CD4-positive, alpha-beta T cell treated with Interferon alpha-2 for 1 hour (primary cell): ENCODE data around the gene C11orf58.

Experiments used
- DNase-seq, 2 donors: peaks; one replicate each; pipeline ENCODE4 v3.0.0-alpha.2; 2020 to 2022

Gene C11orf58

DNA sequence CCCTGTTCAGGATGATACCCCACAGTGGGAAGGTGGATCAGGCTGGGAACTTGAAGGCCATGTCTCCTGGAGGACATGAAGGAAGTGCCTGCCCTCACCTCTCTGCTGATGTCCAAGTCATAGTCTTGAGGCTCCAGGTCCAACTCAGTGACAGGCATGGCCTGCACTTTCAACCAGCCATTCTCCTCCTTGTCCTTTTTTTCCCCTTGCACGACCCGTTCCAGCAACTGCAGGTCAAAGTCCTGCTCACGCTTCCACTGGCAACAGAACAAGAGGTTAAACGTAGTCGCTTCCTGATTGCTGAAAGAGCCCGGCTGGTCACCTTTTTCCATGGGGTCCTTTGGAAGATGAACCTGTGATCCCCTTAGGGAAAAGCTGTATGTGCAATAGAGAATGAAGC is 47.7 kb downstream of the C11orf58 start:
- no peak for DNase-seq

DNA sequence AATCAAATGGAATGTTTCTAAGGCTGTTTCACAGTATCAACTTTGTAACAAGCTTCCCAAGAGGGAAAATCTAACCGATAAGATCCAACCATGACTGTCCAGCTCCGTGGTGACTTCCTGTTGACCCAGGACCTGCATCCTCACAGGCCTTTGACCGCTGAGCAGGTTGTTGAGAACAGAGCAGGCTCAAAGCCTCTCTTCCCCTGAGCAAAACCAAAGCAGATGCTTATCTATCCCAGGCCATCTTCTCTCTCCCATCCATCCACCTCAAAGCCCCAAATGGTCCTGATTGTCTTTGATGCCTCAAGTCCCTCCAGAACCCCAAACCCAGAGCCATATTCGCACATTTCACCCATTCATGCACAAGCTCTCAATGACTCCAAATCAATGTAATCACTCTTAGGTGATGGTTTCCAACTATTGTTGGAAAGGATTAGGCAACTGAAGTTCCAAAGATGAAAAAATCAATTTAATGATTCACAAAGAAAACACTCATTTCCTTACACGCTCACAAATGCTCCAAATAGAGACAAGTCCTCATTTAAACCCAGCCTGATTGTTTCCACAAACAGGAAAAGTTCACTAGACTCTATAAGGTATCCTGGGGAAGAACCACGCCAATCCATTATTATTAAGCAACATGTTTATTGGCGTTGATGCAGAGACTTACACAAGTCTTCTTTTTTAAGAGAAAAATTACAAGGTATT is 48.7 kb downstream of the C11orf58 start:
- DNase-seq, result no peak

DNA sequence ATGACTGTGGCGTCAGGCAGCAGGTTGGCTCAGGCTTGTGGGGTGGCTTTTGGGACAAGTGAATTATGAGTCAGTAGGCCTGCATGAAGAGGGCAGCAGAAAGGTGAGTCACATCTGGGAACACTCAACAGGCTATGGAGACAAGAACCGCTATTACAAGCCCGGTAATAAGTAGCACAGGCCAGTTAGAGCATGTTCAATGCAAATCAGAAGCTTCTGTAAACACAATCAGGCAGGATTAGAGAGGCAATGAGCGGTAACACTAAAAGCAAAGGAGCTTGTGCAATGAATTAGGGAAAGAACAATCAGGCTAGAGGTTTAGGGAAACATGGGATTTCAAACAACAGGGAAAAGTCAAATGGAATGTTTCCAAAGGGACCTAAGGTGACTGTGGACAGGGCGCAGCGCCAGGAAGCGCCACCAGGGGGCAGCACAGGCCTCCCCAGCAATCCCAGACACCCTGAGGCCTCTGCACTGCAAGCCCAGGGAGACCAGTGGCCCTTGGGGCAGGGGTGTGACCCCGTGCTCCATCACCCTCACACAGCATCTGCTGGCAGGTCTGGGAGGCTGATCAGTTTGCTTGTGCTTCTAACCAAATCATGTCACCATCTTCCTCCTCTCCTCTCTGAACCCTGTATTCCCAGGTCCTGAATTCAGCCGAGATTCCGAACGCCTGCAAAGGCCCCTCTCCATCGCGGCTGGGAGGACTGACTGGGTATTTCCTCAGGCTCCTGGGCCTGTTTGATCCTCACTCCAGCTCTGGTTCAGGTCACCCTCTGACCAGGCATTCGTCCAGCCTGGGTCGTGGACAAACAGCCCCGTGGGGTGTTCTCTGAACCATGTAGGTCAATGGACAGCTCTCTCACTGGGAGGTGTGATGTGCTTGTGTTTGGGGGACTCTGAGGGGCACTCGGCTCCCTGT is 50.0 kb downstream of the C11orf58 start:
- DNase-seq, result peak; percentile 48 to 56

DNA sequence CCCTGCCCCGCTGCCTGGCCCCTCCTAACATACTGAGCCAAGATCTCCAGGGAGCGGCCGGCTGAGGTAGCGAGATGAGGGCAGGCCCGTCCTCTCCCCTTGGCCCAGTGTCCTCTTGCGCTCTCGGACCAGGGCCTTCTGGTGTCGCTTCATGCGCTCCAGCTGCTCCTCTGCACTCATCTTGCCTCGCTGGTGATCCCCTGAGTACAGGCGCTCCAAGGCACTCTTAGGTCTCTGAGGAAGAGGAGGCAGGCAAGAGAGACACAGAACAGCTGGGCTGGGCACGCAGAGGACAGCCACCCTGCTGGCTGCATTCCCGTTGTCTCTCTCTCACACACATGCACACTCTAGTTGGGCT is 50.6 kb downstream of the C11orf58 start:
- DNase-seq, result no peak

DNA sequence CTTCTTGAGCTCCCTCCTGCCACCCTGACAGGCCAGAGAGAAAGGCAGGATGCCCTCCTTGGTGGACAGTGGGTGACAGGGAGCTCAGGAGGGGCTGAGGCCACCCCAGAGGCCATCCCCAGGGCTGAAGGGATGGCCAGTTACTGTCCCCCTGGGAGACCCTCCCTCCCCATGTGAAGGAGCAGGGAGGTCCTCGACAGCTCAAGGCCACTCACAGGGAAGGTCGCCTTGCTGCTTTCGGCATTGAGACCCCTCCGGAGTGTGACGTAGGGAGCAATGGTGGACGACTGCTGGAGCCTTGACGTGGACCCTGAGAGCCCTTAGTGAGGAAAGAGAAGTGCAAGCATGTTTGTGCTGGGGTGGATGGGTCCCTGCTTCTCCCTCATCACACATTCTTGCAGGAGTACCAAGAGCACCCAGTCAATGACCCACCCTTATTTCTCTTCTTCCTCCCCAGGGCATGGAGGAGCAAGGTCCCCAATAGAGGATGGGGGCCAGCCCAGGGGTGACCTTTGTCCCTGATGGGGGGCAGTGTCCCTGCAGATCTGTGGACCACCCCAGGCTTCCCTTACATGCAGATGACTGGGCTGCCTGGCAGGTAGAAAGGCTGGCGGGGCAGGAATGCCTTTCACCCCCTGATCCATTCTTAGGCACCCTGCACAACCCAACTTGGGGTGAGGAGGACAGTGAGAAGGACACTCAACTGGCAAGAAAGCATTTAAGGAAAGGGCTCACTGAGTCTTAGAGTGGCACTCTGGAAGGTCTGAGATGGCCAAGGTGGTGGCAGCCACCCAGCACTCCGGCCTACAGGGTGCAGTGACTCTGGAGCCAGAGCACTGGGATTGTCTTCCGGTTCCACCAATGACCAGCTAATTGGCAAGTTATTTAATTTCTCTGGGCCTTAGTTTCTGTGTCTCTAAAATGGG is 51.4 kb downstream of the C11orf58 start:
- no peak for DNase-seq

DNA sequence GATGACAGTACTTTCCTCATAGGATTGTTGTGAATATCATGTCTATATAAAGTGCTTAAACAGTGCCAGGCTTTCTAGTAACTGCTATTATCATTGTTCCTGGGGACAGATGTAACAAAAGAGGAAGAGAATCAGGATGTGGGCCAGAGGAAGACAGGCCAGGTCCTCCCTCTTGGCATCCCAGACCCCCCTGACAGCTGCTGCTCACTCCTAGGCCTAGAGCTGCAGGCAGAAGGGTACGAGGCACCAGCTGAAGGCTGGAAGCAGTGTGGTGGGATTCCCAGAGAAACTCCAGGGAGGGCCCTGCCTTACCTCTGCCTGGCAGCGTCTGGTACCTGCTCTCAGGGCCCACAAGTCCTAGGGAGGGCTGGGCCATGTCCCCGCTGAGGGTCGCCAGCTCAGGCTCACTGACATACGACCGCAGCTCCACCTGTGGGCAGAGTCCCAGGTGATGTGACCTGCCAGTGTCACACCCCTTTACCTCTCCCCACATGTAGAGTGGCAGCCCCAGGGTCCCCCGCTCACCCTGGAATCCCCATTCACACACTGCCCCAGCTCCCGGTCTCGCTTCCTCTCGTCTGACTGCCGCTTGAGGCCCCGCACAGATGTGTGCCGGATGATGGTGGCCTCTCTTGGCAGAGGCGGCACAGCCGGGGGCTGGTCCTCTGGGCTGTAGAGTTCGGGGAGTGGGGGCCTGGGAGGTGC is 52.2 kb downstream of the C11orf58 start:
- DNase-seq, result no peak

DNA sequence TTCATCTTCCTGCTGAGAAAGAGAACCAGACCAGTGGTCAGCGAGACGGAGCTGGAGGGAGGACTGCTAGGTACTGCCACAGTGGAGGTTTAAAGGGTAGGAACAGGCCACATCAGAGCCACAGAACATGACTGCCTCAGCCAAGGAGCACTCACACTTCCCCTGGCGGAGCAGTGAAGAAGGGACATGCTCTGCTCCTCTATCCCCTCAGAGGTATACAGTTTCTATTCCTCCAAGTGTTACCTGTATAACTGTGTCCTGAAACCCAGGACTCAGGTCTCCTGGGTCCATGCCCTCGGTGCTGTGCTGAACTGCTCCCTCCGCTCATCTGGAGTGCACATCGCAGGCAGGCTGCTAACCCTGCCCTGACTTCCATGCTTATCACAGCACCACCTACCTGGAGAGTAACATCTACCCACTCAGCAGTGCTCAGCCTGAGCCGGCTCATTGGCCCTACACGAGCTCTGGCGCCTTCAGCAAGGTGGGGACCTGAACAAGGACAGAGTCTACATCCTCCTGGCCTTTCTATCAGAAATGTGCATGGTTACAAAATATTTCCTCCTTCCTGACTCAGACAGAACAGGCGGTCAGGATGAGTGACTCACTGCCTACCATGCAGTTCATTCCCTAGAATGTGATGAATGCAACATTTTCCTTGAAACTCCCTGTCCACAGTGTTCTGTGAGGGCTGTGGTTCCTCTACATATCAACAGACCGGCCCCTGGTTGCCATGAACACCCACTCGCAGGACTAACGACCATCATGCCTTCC is 52.9 kb downstream of the C11orf58 start:
- DNase-seq, result peak in 1 of 2 donors; percentile 59

DNA sequence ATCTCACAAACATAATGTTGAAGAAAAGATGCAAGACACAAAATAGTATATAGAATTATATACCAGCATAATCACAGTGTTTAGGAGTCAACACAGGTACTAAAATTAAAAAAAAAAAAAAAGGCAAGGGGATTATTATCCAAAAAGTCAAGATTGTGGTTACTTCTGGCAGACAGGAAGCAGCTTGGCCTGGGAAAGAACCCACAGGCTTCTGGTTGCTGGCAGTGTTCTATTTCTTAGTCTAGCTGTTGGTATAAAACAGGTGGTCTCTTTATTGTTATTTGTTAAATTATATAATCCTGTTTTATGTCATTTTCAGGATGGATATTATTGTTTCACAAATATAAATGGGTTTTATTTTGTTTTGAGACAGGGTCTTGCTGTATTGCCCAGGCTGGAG is 54.0 kb downstream of the C11orf58 start:
- no peak for DNase-seq

DNA sequence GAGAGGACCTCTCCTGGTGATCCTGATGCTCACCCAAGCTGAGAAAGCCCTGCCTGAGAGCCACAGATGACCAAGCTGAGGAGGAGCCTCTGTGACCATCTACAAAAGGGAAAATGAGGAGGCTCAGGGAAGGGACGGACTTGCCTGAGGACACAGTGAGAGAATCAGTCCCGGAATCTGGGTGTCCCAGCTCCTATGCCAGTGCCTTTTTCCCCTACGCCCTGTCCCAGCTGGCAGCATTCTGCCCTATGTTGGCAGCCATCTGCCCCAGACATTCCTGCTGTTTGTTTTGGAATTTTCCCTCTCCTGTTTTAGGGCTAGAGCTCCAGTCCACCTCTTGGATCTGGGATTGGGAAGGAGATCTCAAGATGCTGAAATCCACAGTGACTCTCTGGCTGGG is 54.6 kb downstream of the C11orf58 start:
- DNase-seq, result no peak

DNA sequence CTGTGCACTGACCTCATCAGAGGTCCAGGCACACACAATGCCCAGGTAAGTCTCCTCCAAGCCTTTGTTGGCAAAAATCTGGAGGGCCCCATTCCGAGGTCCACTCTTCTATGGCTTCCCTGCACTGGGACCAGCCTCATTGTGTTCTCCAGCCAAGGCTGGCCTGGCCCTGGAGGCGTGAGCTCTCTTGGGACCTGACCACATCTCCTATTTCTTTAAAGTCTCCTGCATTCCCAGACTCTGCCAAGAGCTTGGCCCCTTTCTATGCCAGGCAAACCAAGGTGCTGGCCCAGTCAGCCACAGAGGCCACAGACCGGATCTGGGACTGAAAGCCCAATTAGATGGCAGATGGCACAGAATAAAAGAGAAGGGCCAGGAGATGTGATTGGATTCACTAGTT is 55.1 kb downstream of the C11orf58 start:
- no peak for DNase-seq

DNA sequence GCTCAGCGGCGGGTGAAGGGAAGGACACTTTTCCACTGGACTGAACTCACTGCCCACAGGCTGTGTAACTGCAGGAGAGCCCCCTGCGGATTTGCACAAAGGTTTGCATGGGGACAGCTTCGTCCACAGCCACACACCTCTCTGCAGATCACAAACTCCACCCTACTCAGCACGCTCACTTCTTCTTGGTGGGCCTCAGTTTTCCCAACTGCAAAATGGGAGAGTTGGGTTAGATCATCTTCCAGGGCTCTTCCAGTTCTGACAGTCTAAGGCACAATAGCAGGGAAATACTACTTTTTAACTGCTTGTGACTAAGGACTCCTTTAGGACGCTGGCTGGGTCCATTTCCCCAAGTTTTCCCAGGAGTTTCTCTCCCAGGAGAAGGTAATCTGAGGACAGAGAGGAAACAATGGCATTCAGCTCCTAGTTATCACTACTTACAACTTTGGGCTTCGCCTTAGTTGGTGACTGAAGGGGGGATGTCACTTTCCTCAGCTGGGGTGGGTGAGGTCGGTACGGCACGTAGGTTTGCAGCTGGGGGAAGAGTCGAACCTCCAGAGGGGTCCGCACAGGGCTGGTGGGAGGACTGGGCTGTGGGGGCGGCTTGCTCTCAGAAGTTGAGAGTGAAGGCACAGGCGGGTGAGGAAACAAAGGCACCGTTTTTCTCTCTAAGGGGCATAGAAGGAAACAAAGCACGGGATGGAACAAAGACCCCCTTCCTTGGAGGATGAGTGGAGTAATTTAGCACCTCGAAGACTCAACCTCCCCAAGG is 55.8 kb downstream of the C11orf58 start:
- DNase-seq, result no peak

DNA sequence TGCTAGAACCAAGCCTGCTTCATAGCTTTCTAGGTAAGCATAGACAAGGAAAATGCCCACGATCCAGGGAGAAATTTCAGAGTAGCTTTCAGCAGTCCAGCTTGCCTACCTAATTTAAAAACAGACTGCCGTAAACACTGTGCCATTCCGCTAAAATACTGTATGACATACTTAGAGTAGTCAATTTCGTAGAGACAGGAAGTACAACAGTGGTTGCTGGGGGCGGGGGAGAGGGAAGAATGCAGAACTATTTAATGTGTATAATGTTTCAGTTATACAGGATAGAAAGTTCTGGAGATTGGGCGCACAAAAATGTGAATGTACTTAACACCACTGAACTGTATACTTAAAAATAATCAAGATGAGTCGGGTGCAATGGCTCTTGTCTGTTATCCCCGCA is 56.7 kb downstream of the C11orf58 start:
- peak; percentile 14 to 39 for DNase-seq

DNA sequence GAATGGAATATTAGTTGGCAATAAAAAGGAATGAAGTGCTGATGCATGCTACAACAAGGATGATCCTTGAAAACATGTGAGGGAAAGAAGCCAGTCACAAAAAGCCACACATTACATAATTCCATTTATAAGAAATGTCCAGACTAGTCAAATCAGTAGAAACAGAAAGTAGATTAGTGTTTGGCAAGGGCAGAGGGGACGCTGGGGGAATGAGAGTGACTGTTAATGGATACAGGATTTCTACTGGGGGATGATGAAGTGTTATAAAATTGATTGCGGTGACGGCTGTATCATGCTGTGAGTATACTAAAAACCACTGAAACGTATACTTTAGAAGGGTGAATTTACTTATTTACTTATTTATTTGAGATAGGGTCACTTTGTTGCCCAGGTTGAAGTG is 57.9 kb downstream of the C11orf58 start:
- no peak for DNase-seq

DNA sequence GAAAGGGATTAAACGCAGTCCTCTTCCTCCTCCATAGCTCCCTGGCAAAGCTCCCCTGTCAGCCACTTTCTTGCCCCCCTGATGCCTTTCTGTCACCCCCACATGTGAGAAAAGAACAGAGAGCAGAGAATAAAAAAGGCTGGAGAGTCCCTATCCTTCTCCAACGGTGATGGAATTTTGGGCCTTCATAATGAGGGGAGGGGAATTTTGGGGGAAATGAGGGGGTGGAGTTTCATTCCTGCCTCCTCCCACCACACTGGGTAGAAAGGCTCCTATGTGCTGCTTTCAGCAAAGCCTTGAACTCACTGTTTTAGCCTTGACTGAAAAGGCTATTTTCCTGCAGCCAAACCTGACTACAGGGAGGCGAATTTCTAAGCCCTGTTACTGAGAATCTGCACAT is 59.3 kb downstream of the C11orf58 start:
- no peak for DNase-seq

DNA sequence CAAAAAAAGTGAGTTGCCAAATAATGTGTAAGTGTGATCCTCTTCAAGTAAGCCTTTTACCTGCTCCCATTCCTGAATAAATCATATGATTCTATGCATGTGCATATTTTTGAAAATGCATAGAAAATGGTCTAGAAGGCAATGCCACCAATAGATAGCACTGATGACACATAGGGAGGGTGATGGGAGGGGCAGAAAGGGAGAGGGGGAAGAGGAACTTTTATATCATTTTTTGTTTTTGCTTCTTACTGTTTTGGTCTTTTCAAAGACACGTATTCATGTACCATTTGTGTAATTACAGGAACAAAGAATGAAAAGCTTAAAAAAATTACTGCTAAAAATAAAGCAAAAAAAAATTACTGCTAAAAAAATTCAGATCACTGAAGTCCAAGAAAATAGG is 60.8 kb downstream of the C11orf58 start:
- DNase-seq, result no peak

DNA sequence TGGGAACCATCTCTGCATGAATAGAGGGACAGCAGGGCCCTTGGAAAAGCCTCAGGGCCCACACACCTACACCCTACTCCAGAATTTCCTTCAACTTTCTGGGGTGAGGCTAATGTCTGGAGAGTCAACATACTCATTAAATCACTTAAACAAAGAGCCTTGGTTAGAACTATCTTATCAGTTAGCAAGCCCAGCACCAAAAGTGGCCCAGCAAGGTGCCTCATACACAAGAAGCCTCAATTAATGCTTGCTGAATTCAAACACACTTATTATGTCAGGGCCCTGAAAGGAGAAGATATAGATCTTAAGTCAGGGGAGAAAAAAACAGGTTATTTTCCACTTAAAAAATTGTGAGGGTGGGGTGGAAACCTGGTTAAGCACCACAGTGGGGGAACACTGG is 61.4 kb downstream of the C11orf58 start:
- DNase-seq, result no peak

DNA sequence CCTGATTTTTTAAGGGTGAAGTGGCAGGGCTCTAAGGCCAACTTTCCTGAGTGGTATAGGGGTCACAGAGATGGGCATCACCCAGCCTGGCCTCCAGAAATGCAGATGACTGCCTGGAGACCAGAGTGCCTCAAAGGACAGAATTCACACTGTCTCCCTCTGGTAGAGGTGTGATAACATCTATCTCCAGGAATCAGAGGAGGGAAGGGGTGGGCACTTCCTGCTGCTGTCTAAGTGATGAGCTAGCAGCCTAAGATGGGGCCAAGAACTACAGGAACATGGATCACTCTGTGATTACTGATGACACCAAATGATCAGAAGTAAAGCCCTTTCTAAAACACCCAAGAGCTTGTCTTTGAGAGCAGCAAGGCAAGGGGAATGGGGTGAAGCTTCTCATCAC is 61.9 kb downstream of the C11orf58 start:
- no peak for DNase-seq

DNA sequence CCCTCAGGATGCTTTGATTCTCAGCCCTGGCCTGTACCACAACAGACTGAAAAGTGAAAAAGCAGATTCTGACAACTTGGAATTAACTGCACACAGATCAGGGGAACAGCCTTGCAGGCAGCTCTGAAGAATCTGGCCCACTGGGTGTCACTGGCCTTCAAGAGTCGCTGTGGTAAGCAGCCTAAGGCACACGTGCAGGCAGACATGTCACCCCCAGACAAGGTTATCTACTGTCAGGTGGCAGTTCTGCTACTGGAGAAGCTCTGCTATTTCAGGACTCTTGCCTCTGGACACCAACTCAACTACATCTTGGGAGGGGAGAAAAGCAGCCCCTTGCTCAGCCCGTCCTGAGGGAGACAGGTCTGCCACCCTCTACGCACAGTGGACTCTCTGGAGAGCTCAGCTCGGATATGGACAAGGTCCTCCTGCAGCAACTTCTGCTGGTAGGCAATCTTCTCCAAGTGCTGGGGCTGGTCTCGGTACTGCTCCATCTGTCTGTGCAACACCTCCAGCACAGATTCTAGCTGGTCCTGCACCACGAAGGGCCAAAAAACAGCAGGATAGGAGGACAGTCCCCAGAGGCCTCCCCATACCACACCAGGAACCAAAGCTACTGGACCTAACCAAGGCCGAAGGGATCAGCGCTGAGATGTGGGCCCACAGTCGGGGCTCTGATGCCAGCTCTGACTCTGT is 63.0 kb downstream of the C11orf58 start:
- DNase-seq, result no peak

DNA sequence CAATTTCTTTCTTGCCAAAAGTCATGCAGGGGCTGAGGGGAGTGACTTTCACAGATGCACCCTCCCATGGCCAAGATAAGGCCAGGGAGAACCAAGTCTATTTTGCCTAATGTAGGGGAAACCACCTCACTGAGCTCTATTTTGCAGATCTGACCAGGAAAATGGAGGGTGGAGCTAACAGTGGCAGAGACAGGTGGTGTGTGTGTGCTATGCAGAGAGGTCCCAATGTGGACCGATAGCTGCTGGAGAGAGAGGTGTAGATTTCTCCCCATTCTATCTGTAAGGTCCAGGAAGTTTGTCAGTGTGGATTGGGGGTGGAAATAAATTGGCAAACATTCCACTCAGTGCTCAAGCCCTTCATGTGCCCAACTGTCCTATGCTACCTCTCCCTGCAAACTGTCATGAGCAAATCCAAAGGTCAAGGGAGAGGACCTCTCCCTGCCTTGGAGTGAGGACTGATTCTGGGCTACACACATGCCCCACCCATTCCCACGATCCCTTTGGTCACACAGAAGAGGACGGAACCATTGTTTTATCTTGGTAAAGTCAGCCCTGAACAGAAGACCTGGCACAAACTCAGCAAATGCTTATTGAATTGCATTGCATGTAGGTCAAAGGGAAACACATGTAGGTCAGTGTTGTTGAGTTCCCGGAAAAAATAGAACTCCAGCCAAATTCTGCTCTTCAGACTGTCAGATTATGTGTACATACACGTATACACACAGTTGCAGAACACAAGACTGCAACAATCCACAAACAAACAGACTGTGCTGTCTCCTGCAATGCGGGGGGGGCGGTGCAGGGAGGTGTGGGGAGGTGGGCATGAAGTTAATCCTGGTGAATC is 65.9 kb downstream of the C11orf58 start:
- DNase-seq, result peak in 1 of 2 donors; percentile 22
